BE2C (cell line): ENCODE data around the gene PELI1.
"Not testable (repeated sequence)": the region's sequence is repeated elsewhere in the genome, so short reads cannot be mapped to it uniquely, and the experiment has no call there.

Experiments used
- DNase-seq: peaks from one replicate; pipeline ENCODE4 v3.0.0-alpha.2; 2020
- H3K27me3 ChIP-seq: fragments of 250-450 bp; sonication (Bioruptor Pico); 2 replicates; pipeline ENCODE4 v1.5.1; 2020; ENCODE audit warnings: mild to moderate bottlenecking
- H3K36me3 ChIP-seq: fragments of 250-450 bp; sonication (Bioruptor Pico); 2 replicates; pipeline ENCODE4 v1.5.1; 2020; ENCODE audit warnings: mild to moderate bottlenecking
- H3K4me1 ChIP-seq: fragments of 250-450 bp; sonication (Bioruptor Pico); 2 replicates; pipeline ENCODE4 v1.5.1; 2020
- H3K4me3 ChIP-seq: 2 replicates; pipeline ENCODE4 v1.5.1; 2011; ENCODE audit warnings: low read depth, low read length
- H3K9me3 ChIP-seq: fragments of 250-450 bp; sonication (Bioruptor Pico); 2 replicates; pipeline ENCODE4 v1.5.1; 2020
- TF ChIP-seq, protein P1 (sequence below): IDR thresholded peaks from 2 replicates; pipeline ENCODE4 v1.5.1; 2012; ENCODE audit warnings: mild to moderate bottlenecking, low read depth, low read length

The PELI1 gene

DNA sequence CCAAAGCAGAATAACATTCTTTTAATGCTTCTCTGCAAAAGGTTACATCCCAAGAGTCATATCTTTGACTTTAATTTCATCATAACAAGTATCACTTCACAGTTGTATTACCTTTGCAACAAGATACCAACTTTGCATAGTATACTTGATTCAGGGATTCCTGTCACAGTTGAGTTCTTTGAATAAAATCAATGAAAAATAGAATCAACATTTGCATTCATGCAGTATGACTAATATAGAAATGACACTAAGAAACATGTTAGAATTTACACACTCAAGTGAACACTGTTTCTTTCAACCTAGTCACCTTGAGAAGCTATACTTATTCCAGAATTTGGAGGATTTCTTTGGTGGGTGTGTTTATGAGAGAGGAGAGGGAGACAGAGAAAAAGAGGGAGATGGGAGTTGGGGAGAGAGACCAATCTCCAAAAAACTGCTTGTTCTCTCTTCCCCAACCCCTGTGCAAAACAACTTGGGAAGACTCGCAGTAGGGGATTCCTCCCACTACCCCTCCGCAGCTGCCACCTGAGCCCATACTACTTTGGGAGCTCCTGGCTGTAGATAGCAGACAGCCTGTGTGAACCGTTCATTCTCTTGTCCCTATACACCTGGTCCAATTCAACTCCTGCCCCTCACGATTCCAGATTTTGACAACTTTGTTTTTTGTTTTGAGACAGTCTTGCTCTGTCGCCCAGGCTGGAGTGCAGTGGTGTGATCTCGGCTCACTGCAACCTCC, 57.7 kb downstream of the PELI1 start:
- H3K4me3 ChIP-seq: no peak overlapping the region
- H3K27me3 ChIP-seq: no peaks in the 10 kb centered on the region
- TF ChIP-seq, protein P1, sequence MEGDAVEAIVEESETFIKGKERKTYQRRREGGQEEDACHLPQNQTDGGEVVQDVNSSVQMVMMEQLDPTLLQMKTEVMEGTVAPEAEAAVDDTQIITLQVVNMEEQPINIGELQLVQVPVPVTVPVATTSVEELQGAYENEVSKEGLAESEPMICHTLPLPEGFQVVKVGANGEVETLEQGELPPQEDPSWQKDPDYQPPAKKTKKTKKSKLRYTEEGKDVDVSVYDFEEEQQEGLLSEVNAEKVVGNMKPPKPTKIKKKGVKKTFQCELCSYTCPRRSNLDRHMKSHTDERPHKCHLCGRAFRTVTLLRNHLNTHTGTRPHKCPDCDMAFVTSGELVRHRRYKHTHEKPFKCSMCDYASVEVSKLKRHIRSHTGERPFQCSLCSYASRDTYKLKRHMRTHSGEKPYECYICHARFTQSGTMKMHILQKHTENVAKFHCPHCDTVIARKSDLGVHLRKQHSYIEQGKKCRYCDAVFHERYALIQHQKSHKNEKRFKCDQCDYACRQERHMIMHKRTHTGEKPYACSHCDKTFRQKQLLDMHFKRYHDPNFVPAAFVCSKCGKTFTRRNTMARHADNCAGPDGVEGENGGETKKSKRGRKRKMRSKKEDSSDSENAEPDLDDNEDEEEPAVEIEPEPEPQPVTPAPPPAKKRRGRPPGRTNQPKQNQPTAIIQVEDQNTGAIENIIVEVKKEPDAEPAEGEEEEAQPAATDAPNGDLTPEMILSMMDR: no peak
- H3K4me1 ChIP-seq: no peaks in the 10 kb centered on the region
- H3K36me3 ChIP-seq: peaks cover 4% of the 10 kb centered on the region; the same call in 1 of the 2 replicates
- DNase-seq: no peak
- no peaks in the 10 kb centered on the region for H3K9me3 ChIP-seq

DNA sequence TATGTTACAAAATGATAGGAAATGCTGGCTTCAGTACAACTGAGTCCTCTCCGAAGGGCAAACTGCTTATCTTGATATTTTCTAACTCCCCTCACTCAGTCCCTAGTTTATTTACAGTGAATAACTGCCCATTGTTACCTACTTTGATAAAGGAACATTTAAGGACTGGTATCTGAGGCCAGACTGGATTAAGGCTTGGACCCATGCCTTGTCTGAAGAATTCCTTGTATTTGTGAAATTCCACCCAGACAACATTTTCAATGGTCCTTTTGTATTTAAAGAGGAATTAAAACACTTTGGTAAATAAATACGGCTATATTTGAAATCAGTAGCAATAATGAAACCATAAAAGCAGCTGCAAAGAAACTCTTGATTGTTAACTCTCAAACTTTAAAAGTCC, 58.3 kb downstream of the PELI1 start:
- Histone ChIP-seq H3K4me1 (no peaks in the 10 kb centered on the region), H3K4me3 (no peak overlapping the region)

DNA sequence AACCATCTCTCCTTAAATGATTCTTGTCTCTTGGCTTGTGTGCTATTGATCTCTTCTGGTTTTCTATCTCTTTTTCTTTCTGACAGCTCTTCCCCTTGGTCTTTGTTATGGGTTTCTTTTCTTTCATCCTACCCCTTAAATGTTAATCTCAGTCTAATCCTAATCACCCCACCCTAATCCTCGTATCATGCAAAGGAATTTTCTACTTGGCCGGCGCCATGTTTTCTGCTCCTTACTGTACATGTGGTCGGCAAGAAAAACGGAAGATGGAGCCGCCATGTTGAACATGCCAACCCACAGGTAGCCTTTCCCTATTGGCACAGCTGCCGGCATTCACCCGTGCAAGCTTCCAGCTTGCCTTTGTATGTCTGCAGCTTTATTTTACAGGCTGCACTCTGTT, 63.2 kb downstream of the PELI1 start:
- no peak for DNase-seq
- Histone ChIP-seq H3K36me3 (no peaks in the 10 kb centered on the region), H3K9me3 (no peaks in the 10 kb centered on the region), H3K4me1 (no peaks in the 10 kb centered on the region), H3K4me3 (no peak overlapping the region), H3K27me3 (no peaks in the 10 kb centered on the region)
- TF ChIP-seq, protein P1: no peak

More for the DNA sequence above, 58.3 kb downstream of the PELI1 start:
- H3K36me3 ChIP-seq: no peaks in the 10 kb centered on the region
- TF ChIP-seq, protein P1: no peak
- no peak for DNase-seq
- no peaks in the 10 kb centered on the region for H3K27me3 ChIP-seq
- H3K9me3 ChIP-seq: no peaks in the 10 kb centered on the region

DNA sequence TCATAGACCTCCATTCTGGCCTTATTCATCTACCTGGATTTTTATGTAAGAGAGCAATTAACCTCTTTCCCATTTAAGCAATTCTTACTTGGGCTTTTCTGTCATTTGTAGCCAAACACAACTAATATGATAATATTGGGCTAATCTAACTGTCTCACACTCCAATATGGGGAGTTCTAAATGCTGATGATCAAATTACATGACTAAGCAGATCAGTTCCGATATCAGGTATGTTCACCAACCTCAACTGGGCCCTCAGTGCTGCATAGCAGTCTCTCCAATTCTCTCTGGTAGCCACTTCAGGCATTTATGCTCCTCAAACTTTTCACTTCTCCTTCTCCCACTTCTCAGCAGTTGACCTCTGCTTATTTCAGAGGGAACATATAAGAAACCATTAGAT, 64.0 kb downstream of the PELI1 start:
- TF ChIP-seq, protein P1: no peak
- H3K4me1 ChIP-seq: no peaks in the 10 kb centered on the region
- no peak overlapping the region for H3K4me3 ChIP-seq
- no peaks in the 10 kb centered on the region for H3K9me3 ChIP-seq
- no peak for DNase-seq
- H3K27me3 ChIP-seq: no peaks in the 10 kb centered on the region
- no peaks in the 10 kb centered on the region for H3K36me3 ChIP-seq

DNA sequence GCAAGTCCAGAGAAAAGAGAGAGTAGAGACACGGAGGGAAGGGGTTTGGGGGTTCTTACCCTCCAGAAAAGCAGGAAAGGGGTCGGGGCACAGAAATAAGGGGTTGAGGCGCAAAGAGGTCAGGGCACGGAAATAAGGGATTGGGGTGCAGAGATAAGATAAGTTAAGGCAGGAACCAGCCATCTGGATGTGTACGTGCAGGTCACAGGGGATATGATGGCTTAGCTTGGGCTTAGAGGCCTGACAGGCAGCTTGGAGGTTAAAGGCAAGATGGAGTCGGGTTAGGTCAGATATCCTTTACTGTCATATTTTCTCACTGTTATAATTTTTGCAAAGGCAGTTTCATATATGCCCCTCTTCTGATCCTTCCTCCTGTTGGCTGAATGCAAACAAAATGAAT, 64.5 kb downstream of the PELI1 start:
- not testable (repeated sequence) for H3K27me3 ChIP-seq, DNase-seq, H3K4me3 ChIP-seq, H3K4me1 ChIP-seq, H3K9me3 ChIP-seq, H3K36me3 ChIP-seq

DNA sequence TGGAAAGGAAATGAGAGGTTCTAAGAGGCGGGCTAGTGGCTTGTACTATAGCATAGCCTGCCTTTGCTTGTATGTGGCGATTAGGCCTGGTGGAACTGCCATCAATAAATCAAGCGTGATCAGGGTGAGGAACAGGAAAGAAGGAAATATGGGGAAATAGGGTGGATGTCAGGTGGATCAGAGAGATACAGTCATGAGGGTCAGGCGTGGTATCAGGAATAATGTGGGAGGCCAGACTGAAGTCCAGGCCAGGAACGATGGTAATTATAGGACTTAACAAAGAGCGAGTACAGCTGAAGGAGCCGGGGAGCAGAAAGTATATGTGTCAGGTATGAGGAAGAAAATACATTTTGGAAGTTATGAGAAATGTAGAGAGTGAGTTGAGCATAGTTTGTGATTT, 67.4 kb downstream of the PELI1 start:
- not testable (repeated sequence) for H3K4me1 ChIP-seq, H3K36me3 ChIP-seq, H3K4me3 ChIP-seq, H3K9me3 ChIP-seq, DNase-seq, H3K27me3 ChIP-seq

DNA sequence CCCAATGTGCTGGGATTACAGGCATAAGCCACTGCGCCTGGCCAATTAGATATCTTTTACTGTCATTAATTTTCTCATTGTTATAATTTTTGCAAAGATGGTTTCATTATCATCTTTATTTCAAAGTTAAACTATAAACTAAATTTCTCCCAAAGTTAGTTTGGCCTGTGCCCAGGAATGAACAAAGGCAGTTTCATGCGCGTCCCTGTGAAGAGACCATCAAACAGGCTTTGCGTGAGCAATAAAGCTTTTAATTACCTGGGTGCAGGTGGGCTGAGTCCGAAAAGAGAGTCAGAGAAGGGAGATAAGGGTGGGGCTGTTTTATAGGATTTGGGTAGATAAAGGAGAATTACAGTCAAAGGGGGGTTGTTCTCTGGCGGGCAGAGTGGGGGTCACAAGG, 69.6 kb downstream of the PELI1 start:
- not testable (repeated sequence) for H3K27me3 ChIP-seq, H3K36me3 ChIP-seq, H3K4me1 ChIP-seq, DNase-seq, H3K9me3 ChIP-seq, H3K4me3 ChIP-seq

DNA sequence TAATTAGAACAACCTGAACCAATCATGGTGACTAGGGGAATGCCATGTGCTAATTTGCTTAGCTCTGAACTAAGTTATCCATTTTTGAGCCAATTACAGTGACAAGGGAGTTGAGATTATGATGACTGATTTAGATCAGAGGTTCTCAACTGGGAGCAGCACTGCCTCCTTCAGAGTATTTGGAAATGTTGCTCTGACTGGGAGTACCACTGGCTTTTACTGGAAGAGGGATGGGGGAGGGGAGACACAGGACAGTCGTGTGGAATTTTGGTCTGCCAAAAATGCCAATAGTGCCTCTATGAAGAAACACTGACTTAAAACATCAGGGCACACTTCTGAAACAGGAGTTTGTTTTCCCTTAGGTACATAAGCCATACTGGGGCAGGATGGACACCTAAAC, 76.9 kb downstream of the PELI1 start:
- Histone ChIP-seq H3K4me3 (no peak overlapping the region), H3K4me1 (no peaks in the 10 kb centered on the region), H3K9me3 (no peaks in the 10 kb centered on the region), H3K27me3 (no peaks in the 10 kb centered on the region), H3K36me3 (no peaks in the 10 kb centered on the region)
- DNase-seq: no peak
- TF ChIP-seq, protein P1: no peak
